HG03097 (cell line): ENCODE data around the gene RHOBTB3.
"Not testable (repeated sequence)": the region's sequence is repeated elsewhere in the genome, so short reads cannot be mapped to it uniquely, and the experiment has no call there.

Source experiments
- ATAC-seq: cut with Tn5 transposase; IDR thresholded peaks from one replicate; pipeline ENCODE4 v1.9.1; 2021; ENCODE audit not compliant: unreplicated experiment, low FRiP score

RHOBTB3 gene

GRCh38 chr5:95836971-95837370 is 105.8 kb downstream of the RHOBTB3 start:
- not testable (repeated sequence) for ATAC-seq

- ATAC-seq = no peak
Observed at GRCh38 chr5:95837492-95837891, 106.4 kb downstream of the RHOBTB3 start.

- ATAC-seq = no peak
Observed at GRCh38 chr5:95838001-95838520, 106.9 kb downstream of the RHOBTB3 start.

- no peak for ATAC-seq
Observed at GRCh38 chr5:95838556-95838955, 107.4 kb downstream of the RHOBTB3 start.

GRCh38 chr5:95839658-95840057 is 108.5 kb downstream of the RHOBTB3 start:
- ATAC-seq = no peak

GRCh38 chr5:95840956-95841705 is 110.0 kb downstream of the RHOBTB3 start:
- ATAC-seq = no peak

GRCh38 chr5:95841914-95842812 is 111.0 kb downstream of the RHOBTB3 start:
- no peak for ATAC-seq

GRCh38 chr5:95842854-95843544 is 111.9 kb downstream of the RHOBTB3 start:
- peak; percentile 82 for ATAC-seq

- ATAC-seq = no peak
Observed at GRCh38 chr5:95843733-95844223, 112.6 kb downstream of the RHOBTB3 start.

GRCh38 chr5:95845391-95845790 is 114.3 kb downstream of the RHOBTB3 start:
- no peak for ATAC-seq
